ENCODE data around the gene ZNF219.
"Not testable (repeated sequence)": the region's sequence is repeated elsewhere in the genome, so short reads cannot be mapped to it uniquely, and the experiment has no call there.

The ZNF219 gene

GRCh38 chr14:21040941-21041340, 57.5 kb downstream of the ZNF219 start:
- not testable (repeated sequence) for DNase-seq

GRCh38 chr14:21040370-21040925, 58.0 kb downstream of the ZNF219 start:
- no peak for DNase-seq
